Subcutaneous abdominal adipose tissue (tissue), 5 donors: ENCODE data around the gene TST.

Source experiments
- H3K27ac ChIP-seq: one replicate; pipeline ENCODE4 v1.7.0; 2013; ENCODE audit warnings: low read depth, mild to moderate bottlenecking, inconsistent platforms, low read length, moderate library complexity
- H3K27me3 ChIP-seq, 5 donors: one replicate each; pipeline ENCODE4 v1.7.0; 2013; ENCODE audit warnings: low read length in 5 of 5, inconsistent platforms in 1 of 5; ENCODE audit not compliant: control insufficient read depth in 5 of 5, insufficient read depth in 4 of 5
- H3K36me3 ChIP-seq, 5 donors: one replicate each; pipeline ENCODE4 v1.7.0; 2013; ENCODE audit warnings: low read length in 5 of 5; ENCODE audit not compliant: control insufficient read depth in 5 of 5, insufficient read depth in 5 of 5
- H3K4me1 ChIP-seq, 5 donors: one replicate each; pipeline ENCODE4 v1.7.0; 2013; ENCODE audit warnings: low read length in 5 of 5, mild to moderate bottlenecking in 3 of 5, moderate library complexity in 1 of 5; ENCODE audit not compliant: control insufficient read depth in 5 of 5, insufficient read depth in 5 of 5
- H3K4me3 ChIP-seq, 5 donors: one replicate each; pipeline ENCODE4 v1.7.0; 2013; ENCODE audit warnings: low read length in 5 of 5, low read depth in 1 of 5
- H3K9ac ChIP-seq, 5 donors: one replicate each; pipeline ENCODE4 v1.7.0; 2013; ENCODE audit warnings: low read length in 5 of 5, mild to moderate bottlenecking in 4 of 5, moderate library complexity in 3 of 5
- H3K9me3 ChIP-seq, 5 donors: one replicate each; pipeline ENCODE4 v1.7.0; 2013; ENCODE audit warnings: low read length in 5 of 5; ENCODE audit not compliant: control insufficient read depth in 5 of 5
- donor health status: healthy.
- donor health status: healthy.
- donor health status: healthy.
- donor health status: healthy.
- donor health status: healthy.

TST gene

DNA sequence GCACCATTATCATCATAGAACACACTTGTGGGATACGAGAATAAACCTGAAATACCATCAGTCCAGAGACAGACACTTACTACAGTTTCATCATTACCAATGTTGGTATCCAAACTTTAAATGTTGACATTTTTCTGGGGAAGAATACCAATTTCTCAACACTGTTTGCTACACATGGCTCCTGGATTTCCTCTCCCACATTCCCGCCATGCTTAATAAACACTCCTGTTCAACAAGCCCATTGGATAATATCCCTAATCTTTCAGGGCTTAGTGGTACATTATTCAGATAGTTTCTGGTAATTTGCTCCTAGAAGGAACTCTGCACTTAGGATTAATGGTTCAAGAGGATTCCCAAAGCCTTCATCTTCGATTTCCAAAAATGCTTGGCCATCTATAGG, 57.6 kb downstream of the TST start:
- Histone ChIP-seq H3K9me3 (peaks cover 0 to 3% (median 0%) of the 10 kb centered on the region in 5 donors), H3K9ac (no peak overlapping the region), H3K36me3 (no peaks in the 10 kb centered on the region), H3K4me1 (no peaks in the 10 kb centered on the region), H3K27me3 (peaks cover 8 to 18% (median 12%) of the 10 kb centered on the region in 5 donors), H3K27ac (no peak overlapping the region), H3K4me3 (no peak overlapping the region)
